H1 (cell line): Measurements from ENCODE around the gene ITGA6. TPM values are rescaled to one million over a fixed set of nuclear protein-coding genes. Genes with fewer than 3 reads are reported as not detected.
A peak's percentile ranks its signal among the peaks of the same experiment; 100 is the strongest.

Source experiments
- CTCF ChIA-PET: fragments of 300-600 bp; sonication (Branson Sonifier 250); formaldehyde crosslinking; loops from one replicate; lab custom pipeline; 2021; ENCODE audit not compliant: partially characterized antibody; lab: Charles Lee
- POLR2A ChIA-PET: fragments of 300-600 bp; sonication (Branson Sonifier 250); formaldehyde crosslinking; loops from one replicate; lab custom pipeline; 2021; ENCODE audit warnings: inconsistent platforms; ENCODE audit not compliant: partially characterized antibody; lab: Charles Lee
- DNase-seq, 2 experiments: peaks; one replicate each; pipeline versions ENCODE4 v3.0.0 to v3.0.0-alpha.2; 2010 to 2022; ENCODE audit warnings: low spot score in 2 of 2, low read depth in 1 of 2, mixed read lengths in 1 of 2
- FAIRE-seq: peaks from 2 replicates; lab custom pipeline; 2011; peaks lifted over from hg19 to GRCh38; lab: Jason Lieb, UNC
- H2AFZ ChIP-seq: 2 replicates; pipeline ENCODE4 v1.8.1; 2012; ENCODE audit warnings: low read length, inconsistent platforms
- H2AK5ac ChIP-seq: 2 replicates; pipeline ENCODE4 v1.6.1; 2013; ENCODE audit warnings: low read depth, low read length
- H2BK120ac ChIP-seq: replicated peaks from 2 replicates; pipeline ENCODE3; 2013; ENCODE audit warnings: low read depth, low read length, inconsistent platforms
- H2BK12ac ChIP-seq: 2 replicates; pipeline ENCODE4 v1.6.1; 2013; ENCODE audit warnings: low read depth, low read length
- H2BK15ac ChIP-seq: 2 replicates; pipeline ENCODE4 v1.6.1; 2013; ENCODE audit warnings: low read length
- H2BK20ac ChIP-seq: 2 replicates; pipeline ENCODE4 v1.6.1; 2013; ENCODE audit warnings: low read length
- H2BK5ac ChIP-seq: 2 replicates; pipeline ENCODE4 v1.6.1; 2013; ENCODE audit warnings: low read depth, low read length
- H3K14ac ChIP-seq: 2 replicates; pipeline ENCODE4 v1.6.1; 2013; ENCODE audit warnings: inconsistent platforms; ENCODE audit not compliant: insufficient read length
- H3K18ac ChIP-seq: 2 replicates; pipeline ENCODE4 v1.6.1; 2013; ENCODE audit warnings: low read length; ENCODE audit errors: extremely low read depth
- H3K23ac ChIP-seq: 2 replicates; pipeline ENCODE4 v1.6.1; 2013; ENCODE audit warnings: inconsistent platforms; ENCODE audit not compliant: insufficient read length
- H3K23me2 ChIP-seq: 2 replicates; pipeline ENCODE4 v1.6.1; 2013; ENCODE audit warnings: low read depth, low read length
- H3K27ac ChIP-seq: 2 replicates; pipeline ENCODE4 v1.6.1; 2011; ENCODE audit warnings: low read depth, low read length, inconsistent platforms
- H3K27me3 ChIP-seq, 4 experiments: replicated peaks in 1 of 4; 1 replicate in 1 of 4; 2 replicates in 3 of 4; pipeline versions ENCODE4 v1.6.1 to v1.8.1; 2011 to 2013; ENCODE audit warnings: low read length in 3 of 4, mild to moderate bottlenecking in 3 of 4, inconsistent platforms in 2 of 4, mixed read lengths in 2 of 4, moderate library complexity in 1 of 4; ENCODE audit not compliant: control insufficient read depth in 3 of 4, insufficient read depth in 3 of 4; ENCODE audit errors: extremely low read depth in 1 of 4
- H3K36me3 ChIP-seq, 4 experiments: 2 replicates each; pipeline versions ENCODE4 v1.6.1 to v1.8.1; 2011 to 2013; ENCODE audit warnings: mild to moderate bottlenecking in 4 of 4, low read length in 3 of 4, moderate library complexity in 2 of 4, control low read depth in 1 of 4, inconsistent platforms in 1 of 4; ENCODE audit not compliant: insufficient read depth in 4 of 4, control insufficient read depth in 2 of 4
- H3K4ac ChIP-seq: replicated peaks from 2 replicates; pipeline ENCODE3; 2013; ENCODE audit warnings: low read length, low read depth, mixed read lengths, inconsistent platforms; ENCODE audit not compliant: insufficient read length
- H3K4me1 ChIP-seq, 4 experiments: replicated peaks in 1 of 4; 1 replicate in 1 of 4; 2 replicates in 3 of 4; pipeline versions ENCODE4 v1.6.1 to v1.8.1; 2011 to 2013; ENCODE audit warnings: low read length in 3 of 4, inconsistent platforms in 2 of 4, mixed read lengths in 1 of 4; ENCODE audit not compliant: insufficient read depth in 4 of 4, control insufficient read depth in 3 of 4
- H3K4me2 ChIP-seq, 2 experiments: 2 replicates each; pipeline versions ENCODE4 v1.6.1 to v1.8.1; 2011 to 2013; ENCODE audit warnings: low read depth in 2 of 2, low read length in 2 of 2, control low read depth in 1 of 2, inconsistent platforms in 1 of 2, mild to moderate bottlenecking in 1 of 2; ENCODE audit not compliant: insufficient read depth in 1 of 2
- H3K4me3 ChIP-seq, 4 experiments: fragments of 200-600, 300-600 bp in 1 of 4; sonication (generic), shearing (Covaris generic), sonication (Bioruptor Twin) in 1 of 4; 2 replicates each; pipeline versions ENCODE4 v1.5.1 to v1.8.1; 2011 to 2016; ENCODE audit warnings: low read length in 4 of 4, low read depth in 3 of 4, control low read depth in 2 of 4, inconsistent platforms in 2 of 4, mild to moderate bottlenecking in 2 of 4, mixed read lengths in 1 of 4, moderate library complexity in 1 of 4; ENCODE audit not compliant: insufficient read depth in 2 of 4; ENCODE audit errors: extremely low read depth in 1 of 4
- H3K56ac ChIP-seq: replicated peaks from 2 replicates; pipeline ENCODE3; 2013; ENCODE audit warnings: low read depth, mild to moderate bottlenecking, mixed read lengths, low read length, inconsistent platforms; ENCODE audit not compliant: insufficient read length
- H3K79me1 ChIP-seq: 2 replicates; pipeline ENCODE4 v1.6.1; 2013; ENCODE audit warnings: low read depth, low read length, control low read depth
- H3K79me2 ChIP-seq, 2 experiments: 2 replicates each; pipeline versions ENCODE4 v1.6.1 to v1.8.1; 2012 to 2013; ENCODE audit warnings: low read length in 2 of 2, mild to moderate bottlenecking in 2 of 2, inconsistent platforms in 1 of 2; ENCODE audit not compliant: insufficient read depth in 2 of 2, control insufficient read depth in 1 of 2
- H3K9ac ChIP-seq, 4 experiments: replicated peaks in 1 of 4; 1 replicate in 1 of 4; 2 replicates in 3 of 4; pipeline versions ENCODE4 v1.6.1 to v1.8.1; 2011 to 2013; ENCODE audit warnings: low read depth in 3 of 4, low read length in 3 of 4, control low read depth in 2 of 4, mild to moderate bottlenecking in 2 of 4, moderate library complexity in 2 of 4, inconsistent platforms in 1 of 4; ENCODE audit errors: extremely low read depth in 1 of 4
- H3K9me3 ChIP-seq, 2 experiments: 2 replicates each; pipeline versions ENCODE4 v1.6.1 to v1.8.1; 2012 to 2013; ENCODE audit warnings: mild to moderate bottlenecking in 2 of 2, moderate library complexity in 2 of 2, control low read depth in 1 of 2, inconsistent platforms in 1 of 2, low read depth in 1 of 2, low read length in 1 of 2, mixed read lengths in 1 of 2; ENCODE audit not compliant: insufficient read depth in 2 of 2
- H4K20me1 ChIP-seq, 2 experiments: replicated peaks in 1 of 2; 2 replicates each; pipeline versions ENCODE3 to v1.8.1; 2011 to 2013; ENCODE audit warnings: inconsistent platforms in 2 of 2, low read length in 2 of 2, mild to moderate bottlenecking in 1 of 2; ENCODE audit not compliant: insufficient read depth in 2 of 2, control insufficient read depth in 1 of 2
- H4K5ac ChIP-seq: 2 replicates; pipeline ENCODE4 v1.6.1; 2013; ENCODE audit warnings: low read length, low read depth, mixed read lengths, inconsistent platforms; ENCODE audit not compliant: insufficient read length
- H4K8ac ChIP-seq: 2 replicates; pipeline ENCODE4 v1.8.0; 2013; ENCODE audit warnings: mild to moderate bottlenecking, moderate library complexity, low read length, inconsistent platforms; ENCODE audit not compliant: insufficient read depth; ENCODE audit errors: extremely low read depth
- H4K91ac ChIP-seq: replicated peaks from 2 replicates; pipeline ENCODE3; 2013; ENCODE audit warnings: low read length, mixed read lengths, inconsistent platforms; ENCODE audit not compliant: insufficient read length
- BRCA1 ChIP-seq: IDR thresholded peaks from 2 replicates; pipeline ENCODE4 v1.6.1; 2012; ENCODE audit warnings: low read depth, low read length, improper control_type of control experiment
- RAD21 ChIP-seq, 2 experiments: IDR thresholded peaks in 1 of 2; conservative IDR thresholded peaks in 1 of 2; 2 replicates each; pipeline ENCODE4 v1.6.1; 2011; ENCODE audit warnings: low read depth in 2 of 2, low read length in 2 of 2, improper control_type of control experiment in 1 of 2, inconsistent platforms in 1 of 2, mild to moderate bottlenecking in 1 of 2, moderate library complexity in 1 of 2
- SIN3A ChIP-seq, 2 experiments: IDR thresholded peaks in 1 of 2; conservative IDR thresholded peaks in 1 of 2; 2 replicates each; pipeline ENCODE4 v1.6.1; 2011 to 2012; ENCODE audit warnings: low read length in 2 of 2, improper control_type of control experiment in 1 of 2, low read depth in 1 of 2, mild to moderate bottlenecking in 1 of 2
- polyA plus RNA-seq, 7 experiments: library from polyadenylated mRNA; depleted of rRNA in 3 of 7; stranded (reverse) in 5 of 7; unstranded in 2 of 7; fragments of >200 nt in 5 of 7; fragments of 200-250 nt in 2 of 7; gene quantifications; 1 replicate in 5 of 7; 2 replicates in 1 of 7; 4 replicates in 1 of 7; pipeline versions ENCODE4 v1.2.1 to v1.2.3, GENCODE V29; 2011 to 2013; ENCODE audit warnings: missing spikeins in 2 of 7, mixed read lengths in 2 of 7
- total RNA-seq: library from RNA; stranded (reverse); fragmentation: NEBNext Ultra II Directional; extraction: Animal tissue kit (Norgen Biotek cat#: 25700); gene quantifications from 2 replicates; pipeline ENCODE4 v1.2.1, GENCODE V29; 2021
- TF ChIP-seq, protein P1 (sequence below): IDR thresholded peaks from 2 replicates; pipeline ENCODE4 v1.6.1; 2012; ENCODE audit warnings: inconsistent platforms

ITGA6 gene
- total and polyA plus RNA-seq, 2 of the 8 experiments (the other 6 are each of a cell fraction or from before 2014, with no cell fraction given): 26.9 to 118 TPM

DNA sequence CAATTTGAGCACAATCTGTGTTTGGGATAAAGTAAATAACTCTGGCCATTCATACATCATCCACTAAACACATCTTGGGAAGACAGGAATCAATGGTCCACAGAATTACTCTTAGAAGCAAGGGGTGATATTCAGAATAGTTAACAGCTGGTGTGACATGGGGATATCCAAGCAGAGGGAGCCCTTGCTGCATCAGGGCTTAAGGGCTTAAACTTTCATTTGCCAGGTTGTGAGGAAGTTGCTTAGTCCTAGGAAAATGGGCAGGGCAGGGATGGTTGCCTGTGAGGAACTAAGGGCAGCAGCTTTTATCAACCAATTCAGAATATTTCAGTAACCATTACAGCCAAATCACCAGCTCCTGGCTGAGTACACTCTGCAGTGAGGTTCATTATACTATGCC lies 2.0 kb upstream of the ITGA6 start:
- Histone ChIP-seq H3K4me1 (peaks cover 4 to 14% (median 8%) of the 10 kb centered on the region in 4 experiments; a peak in 5 of 7 replicates), H2AK5ac (no peak overlapping the region), H3K4me2 (no peak overlapping the region), H3K56ac (no peak overlapping the region), H2BK120ac (no peak overlapping the region), H2AFZ (no peak overlapping the region), H3K23me2 (peaks cover 11% of the 10 kb centered on the region), H3K27me3 (peaks cover 0 to 3% (median 1%) of the 10 kb centered on the region in 4 experiments; a peak in 3 of 7 replicates), H3K79me2 (peaks cover 6 to 28% of the 10 kb centered on the region in 2 experiments), H3K36me3 (no peaks in the 10 kb centered on the region; a peak in 1 of 8 replicates), H3K4me3 (no peak overlapping the region), H2BK12ac (no peak overlapping the region), H3K9me3 (no peaks in the 10 kb centered on the region), H2BK20ac (no peak overlapping the region), H3K4ac (no peak overlapping the region), H3K79me1 (peaks cover 7% of the 10 kb centered on the region; the same call in 1 of the 2 replicates), H3K27ac (no peak overlapping the region), H4K20me1 (peaks cover 5 to 11% of the 10 kb centered on the region in 2 experiments), H4K8ac (no peak overlapping the region), H4K5ac (no peak overlapping the region), H3K18ac (no peak overlapping the region), H4K91ac (no peak overlapping the region), H2BK15ac (no peak overlapping the region), H3K14ac (no peak overlapping the region), H2BK5ac (no peak overlapping the region), H3K9ac (no peak overlapping the region), H3K23ac (no peak overlapping the region)
- CTCF ChIA-PET: interaction anchor here (0.7 to 36.1 kb wide), 6 partner anchors 10 to 253 kb away, joined by 3 to 634 read pairs (median 4); no protein-coding TSS in a partner anchor
- FAIRE-seq (no peak), DNase-seq (no peak)
- POLR2A ChIA-PET: interaction anchor here (0.7 to 1.4 kb wide), 2 partner anchors 36 to 45 kb away, joined by 3 to 5 read pairs; no protein-coding TSS in a partner anchor
- TF ChIP-seq RAD21 (IDR thresholded peaks at IDR 0.05 in 1 of 2, conservative IDR thresholded peaks at IDR 0.05 in 1 of 2; ENCODE audit: low read depth in 2 of 2, low read length in 2 of 2) (peak; percentile 17 to 42; a peak in 3 of 4 replicates), BRCA1 (no peak), SIN3A (conservative IDR thresholded peaks at IDR 0.05 in 1 of 2, IDR thresholded peaks at IDR 0.05 in 1 of 2; ENCODE audit: low read depth in 1 of 2, low read length in 2 of 2) (no peak)
- TF ChIP-seq, protein P1, sequence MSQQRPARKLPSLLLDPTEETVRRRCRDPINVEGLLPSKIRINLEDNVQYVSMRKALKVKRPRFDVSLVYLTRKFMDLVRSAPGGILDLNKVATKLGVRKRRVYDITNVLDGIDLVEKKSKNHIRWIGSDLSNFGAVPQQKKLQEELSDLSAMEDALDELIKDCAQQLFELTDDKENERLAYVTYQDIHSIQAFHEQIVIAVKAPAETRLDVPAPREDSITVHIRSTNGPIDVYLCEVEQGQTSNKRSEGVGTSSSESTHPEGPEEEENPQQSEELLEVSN: no peak
